Kidney capillary endothelial cell (primary cell): Measurements from ENCODE around the gene NSFL1C.

ENCODE experiments used
- DNase-seq: peaks from one replicate; pipeline ENCODE4 v3.0.0-alpha.2; 2018; ENCODE audit warnings: low spot score

Gene NSFL1C

GRCh38 chr20:1484438-1485116 is 17.9 kb upstream of the NSFL1C start:
- DNase-seq, result no peak

DNA sequence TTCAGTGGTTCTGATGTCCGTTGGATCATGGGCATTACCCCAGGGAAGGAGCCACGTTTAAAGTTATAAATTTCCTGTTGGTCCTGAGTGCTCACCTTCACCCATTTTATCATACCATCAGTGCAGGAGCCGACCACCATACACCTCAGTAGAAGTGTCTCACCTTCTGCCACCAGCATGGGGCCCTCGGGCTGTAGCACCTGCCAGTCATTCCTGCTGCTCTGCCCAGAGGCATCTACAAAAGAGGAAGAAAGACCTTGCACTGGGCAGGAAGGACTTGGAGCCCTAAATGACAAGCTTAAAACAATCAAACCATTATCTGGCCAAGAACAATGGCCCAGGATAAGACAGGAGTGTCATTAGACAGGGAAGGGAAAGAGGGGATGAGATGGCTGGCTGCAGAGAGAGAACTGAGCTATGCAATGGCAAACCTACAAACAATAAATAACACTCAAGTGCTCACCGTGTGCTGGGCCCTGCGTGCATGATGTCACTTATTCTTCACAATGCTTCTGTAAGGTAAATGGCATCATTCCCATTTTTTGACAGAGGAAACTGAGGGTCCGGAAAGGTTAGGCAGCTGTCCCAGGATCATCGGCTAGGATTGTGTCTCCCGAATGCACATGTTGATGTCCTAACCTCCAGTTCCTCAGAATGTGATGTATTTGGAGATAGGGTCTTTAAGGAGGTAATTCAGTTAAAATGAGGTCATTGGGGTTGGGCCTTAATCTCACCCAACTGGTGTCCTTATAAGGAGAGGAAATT is 13.4 kb upstream of the NSFL1C start:
- no peak for DNase-seq

GRCh38 chr20:1478566-1478965 is 11.9 kb upstream of the NSFL1C start:
- DNase-seq, result no peak

DNA sequence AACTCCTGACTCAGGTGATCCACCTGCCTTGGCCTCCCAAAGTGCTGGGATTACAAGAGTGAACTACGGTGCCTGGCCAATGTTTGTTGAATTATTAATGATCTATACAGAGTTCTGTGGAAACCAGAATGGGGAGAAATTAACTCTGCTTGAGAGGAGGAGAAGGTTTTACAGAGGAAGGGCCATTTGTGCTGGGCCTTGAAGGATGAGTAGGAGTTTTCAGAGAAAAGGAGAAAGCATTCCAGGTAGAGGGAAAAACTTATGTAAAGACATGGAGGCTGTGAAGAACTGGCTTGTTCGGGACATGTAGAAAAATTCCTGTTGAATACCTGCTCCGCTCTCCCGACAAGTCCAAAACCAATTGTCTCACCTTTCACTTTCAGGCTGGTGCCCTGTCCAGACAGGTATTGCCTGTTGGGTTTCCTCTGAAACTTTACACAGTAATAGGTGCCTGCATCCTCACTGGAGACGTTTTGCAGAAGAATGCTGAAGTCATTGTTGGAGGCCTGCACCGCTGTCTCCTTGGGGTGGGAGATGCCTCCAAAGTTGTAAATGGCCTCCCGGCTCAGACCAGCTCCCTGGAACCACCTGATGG is 11.3 kb upstream of the NSFL1C start:
- no peak for DNase-seq

- no peak for DNase-seq
Measured at GRCh38 chr20:1474817-1475603, 8.4 kb upstream of the NSFL1C start.

GRCh38 chr20:1474325-1474724 is 7.7 kb upstream of the NSFL1C start:
- no peak for DNase-seq

- no peak for DNase-seq
Measured at GRCh38 chr20:1473246-1474220, 6.9 kb upstream of the NSFL1C start.

- DNase-seq, result no peak
Measured at GRCh38 chr20:1472556-1473245, 6.1 kb upstream of the NSFL1C start.

DNA sequence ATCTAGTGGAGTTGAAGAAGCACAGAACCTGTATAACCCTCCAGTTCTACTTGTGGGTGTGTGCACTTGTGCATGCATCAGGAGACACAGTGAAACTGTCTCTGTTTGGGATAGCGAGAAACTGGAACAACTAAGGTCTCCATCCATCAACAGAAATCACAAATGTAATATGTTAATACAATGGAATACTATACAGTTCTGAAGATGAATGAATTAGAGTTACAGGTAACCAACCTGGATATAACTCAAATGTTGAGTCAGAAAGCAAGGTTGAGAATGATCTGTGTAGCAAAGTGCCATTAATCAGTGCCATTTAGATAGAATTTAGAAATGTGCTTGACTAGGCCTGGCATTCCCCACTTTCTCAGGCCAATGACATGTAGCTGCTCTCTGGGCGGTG is 4.6 kb upstream of the NSFL1C start:
- no peak for DNase-seq

GRCh38 chr20:1469925-1470571 is 3.4 kb upstream of the NSFL1C start:
- peak; percentile 99 for DNase-seq

DNA sequence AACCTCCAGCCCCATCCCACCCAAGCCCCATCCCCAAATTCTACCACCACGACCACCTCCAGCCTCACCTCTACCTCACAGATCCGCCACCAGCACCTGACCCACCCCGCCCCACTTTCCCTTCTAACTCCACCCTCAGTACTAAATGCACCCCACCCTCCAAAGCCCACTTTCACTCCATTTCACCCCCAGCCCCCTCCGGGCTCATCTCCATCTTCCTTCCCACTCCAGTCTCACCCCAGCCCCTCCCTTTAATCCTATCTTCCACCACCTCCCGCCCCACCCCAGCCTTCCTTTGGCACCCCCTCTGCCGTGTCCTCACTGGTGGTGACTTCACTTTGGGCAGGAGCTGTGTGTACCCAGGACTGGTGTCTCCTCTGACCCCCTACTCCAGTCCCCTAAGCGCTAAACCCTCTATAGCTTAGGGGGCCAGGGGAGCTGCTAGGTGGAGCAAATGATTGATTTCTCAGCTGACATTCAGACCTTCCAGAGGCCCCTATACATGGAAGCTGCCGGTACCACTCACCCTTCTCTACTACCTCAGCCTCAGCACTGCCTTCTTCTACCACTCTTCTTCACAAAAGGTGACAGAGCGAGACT is 2.8 kb upstream of the NSFL1C start:
- no peak for DNase-seq

DNA sequence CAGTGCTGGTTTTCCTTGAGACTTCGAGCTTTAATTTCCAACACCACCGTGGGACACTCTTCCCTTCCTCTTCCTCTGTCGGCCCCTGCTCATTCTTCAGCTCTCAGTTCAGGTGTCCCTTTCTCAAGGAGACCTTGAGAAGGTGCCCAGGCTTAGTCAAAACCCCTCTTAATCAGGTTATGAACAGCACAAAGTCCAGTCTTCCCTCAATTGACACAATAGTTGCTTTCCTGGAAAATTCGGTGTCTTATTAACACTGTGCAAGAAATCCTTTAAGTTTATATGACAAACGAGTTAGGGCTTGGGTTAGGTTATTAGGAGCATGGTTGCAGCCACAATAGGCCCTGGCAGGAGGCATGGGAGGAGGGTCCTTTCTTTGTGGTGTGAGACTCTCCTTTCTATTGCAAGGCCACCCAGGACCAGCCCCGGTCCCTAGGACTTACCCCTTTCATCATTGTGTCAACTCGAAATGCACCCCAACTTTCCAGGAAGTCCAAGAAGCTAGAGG is 1.5 kb upstream of the NSFL1C start:
- no peak for DNase-seq

GRCh38 chr20:1467355-1468116 is 887 bp upstream of the NSFL1C start:
- no peak for DNase-seq

DNA sequence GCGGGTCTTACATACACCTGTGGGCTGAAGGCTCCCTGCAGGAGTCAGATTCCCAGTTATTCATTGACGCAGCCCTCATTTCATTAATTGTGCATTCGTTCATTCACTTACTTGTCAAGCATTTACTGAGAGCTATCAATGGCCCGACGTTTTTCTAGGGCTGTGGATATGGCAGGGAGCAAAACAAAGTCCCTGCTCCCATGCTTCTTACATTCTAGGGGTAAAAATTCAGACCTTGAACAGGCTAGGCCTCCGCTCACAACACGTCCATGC is 369 bp upstream of the NSFL1C start:
- no peak for DNase-seq

DNA sequence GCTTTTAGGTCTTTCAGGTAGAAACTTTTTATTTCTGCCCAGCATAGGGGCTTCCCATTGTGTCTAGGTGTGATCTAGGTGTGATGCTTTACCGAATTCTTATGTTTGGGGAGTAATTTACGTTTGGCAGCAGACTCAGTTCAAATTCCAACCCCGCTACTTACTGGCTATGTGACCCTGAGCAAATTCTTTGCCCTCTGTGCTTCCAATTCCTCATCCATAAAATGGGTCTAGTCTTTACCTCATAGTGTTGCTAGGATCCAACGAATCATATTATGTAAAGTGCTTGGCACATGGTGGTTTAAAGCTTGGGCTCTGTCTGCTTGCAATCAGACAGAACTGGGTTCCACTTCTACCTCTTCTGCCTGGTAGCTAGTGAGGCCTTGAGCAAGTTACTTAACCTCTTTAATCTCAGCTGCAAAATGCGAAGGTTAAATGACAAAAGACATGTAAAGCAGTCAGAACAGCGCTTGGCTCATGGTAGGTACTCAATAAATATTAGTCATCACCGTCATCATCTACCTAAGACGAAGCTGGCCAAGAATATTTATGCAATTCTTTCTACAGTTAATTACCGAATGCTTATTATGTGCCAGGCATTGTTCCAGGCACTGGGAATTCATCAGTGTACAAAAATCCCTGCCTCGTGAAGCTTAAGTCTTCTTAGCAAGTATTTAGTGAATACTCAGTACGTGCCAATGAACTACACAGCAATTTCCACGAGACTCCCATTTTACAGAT is 1.0 kb downstream of the NSFL1C start:
- peak; percentile 15 for DNase-seq

GRCh38 chr20:1463971-1464570 is 2.6 kb downstream of the NSFL1C start:
- no peak for DNase-seq

GRCh38 chr20:1462834-1463233 is 3.8 kb downstream of the NSFL1C start:
- no peak for DNase-seq

GRCh38 chr20:1462001-1462400 is 4.6 kb downstream of the NSFL1C start:
- no peak for DNase-seq
